ENCODE data around the gene VSIR.

VSIR gene

GRCh38 chr10:71763352-71764127, 9.8 kb downstream of the VSIR start:
- DNase-seq = no peak

DNA sequence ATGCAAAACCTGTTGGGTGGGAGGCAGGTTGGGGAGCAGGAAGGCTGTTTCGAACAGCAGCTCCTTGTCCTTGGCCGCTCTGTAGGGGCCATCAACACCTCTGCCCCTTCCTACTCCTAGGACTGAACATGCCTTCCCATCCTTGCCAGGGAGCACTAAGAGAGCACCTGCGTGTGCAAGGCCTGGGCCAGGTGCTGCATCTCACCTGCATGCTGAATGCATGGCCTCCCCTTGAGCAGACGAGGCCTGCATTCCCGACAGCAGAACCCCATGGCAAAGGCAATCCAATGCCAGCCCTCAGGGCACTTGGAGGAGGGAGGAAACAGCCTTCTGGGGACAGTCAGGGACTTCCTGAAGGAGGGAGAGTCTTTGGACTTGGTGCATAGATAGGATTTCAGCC, 11.0 kb downstream of the VSIR start:
- no peak for DNase-seq

- DNase-seq = no peak
Observed at GRCh38 chr10:71761541-71762113, 11.7 kb downstream of the VSIR start.

- no peak for DNase-seq
Observed at GRCh38 chr10:71761105-71761511, 12.2 kb downstream of the VSIR start.

- no peak for DNase-seq
Observed at GRCh38 chr10:71757399-71757922, 15.9 kb downstream of the VSIR start.

DNA sequence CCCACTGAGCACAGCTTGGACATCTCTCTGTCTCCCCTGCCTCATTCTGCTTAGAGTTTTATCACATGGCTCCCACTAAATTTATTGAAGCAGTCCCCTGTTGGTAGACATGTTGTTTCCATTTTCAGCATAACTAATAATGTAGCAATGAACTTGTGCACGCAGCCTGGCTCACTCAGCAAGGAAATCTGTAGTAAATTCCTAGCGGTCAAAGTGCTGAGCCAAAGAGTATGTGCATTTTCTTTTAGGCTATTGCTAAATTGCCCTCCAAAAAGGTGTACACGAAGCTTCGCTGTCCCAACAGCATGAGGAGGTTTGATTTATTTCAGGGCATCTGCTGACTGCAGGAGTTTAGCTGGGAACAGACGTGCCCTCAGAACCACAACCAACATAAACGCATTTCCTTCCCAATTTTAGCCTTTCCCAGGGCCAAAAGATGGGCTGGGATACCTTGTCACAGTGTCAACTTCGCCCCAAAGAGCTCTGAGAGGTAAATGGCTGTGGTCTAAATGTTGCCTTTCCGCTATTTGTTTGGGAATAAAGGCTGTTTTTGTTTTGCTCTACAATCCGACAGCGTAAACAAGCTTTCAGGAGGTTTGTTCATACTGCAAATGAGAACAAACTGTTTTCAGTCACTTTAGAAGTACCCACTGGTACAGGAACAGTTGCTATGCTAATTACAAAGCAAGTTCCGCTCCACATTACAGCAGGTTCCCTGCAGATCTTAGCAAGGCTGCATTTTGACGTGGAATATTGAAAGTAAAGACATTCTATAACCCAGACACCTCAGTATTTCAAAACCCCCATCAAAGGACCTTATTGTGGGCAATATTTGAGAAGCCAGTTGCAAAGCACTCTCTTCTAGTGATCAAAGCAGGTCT, 16.8 kb downstream of the VSIR start:
- DNase-seq = no peak

- no peak for DNase-seq
Observed at GRCh38 chr10:71755179-71755879, 18.0 kb downstream of the VSIR start.

DNA sequence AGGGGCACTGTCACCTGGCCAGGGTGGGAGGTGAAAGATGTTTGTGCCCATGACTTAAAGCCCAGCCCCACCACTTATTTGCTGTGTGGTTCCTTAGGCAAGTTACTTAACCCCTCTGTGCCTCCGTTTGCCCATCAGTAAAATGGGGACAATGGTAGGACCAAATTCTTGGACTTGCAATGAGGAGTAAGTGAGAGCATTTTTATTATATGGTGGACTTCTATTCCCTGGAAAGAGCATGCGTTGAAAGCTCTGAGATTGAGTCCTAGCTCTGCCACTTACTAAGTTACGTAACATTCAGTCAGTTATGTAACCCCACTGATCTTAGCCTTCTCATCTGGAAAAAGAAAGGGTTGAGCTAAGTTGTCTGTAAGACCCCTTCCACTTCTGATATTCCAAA, 18.8 kb downstream of the VSIR start:
- peak; percentile 67 for DNase-seq

DNA sequence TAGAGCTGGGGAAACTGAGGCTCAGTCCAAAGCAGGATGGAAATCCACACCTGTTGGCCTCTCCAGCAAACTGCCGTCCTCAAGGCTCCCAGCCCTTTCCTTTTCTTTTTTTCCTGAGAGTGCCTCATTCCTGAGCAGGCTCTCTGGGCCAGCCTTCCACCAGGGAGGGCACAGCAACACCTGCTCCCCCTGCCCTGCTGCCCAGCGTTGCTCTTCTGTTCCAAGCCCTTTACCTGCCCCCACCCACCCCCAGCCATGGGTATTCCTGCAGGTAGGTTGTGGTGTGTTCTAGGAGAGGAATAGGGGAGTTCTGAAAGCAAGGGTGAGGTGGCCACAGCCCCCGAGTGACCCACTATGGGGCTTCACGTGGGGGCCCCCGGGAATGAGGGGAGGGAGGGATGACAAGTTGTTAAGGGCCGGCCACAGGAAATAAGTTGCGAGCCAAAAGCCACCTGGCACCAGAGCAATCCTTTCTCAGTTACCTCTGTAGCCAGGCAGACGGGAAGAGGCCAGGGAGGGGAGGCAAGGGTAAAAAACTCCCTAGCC, 19.3 kb downstream of the VSIR start:
- no peak for DNase-seq

GRCh38 chr10:71753091-71753959, 20.0 kb downstream of the VSIR start:
- DNase-seq = peak; percentile 98

- DNase-seq = no peak
Observed at GRCh38 chr10:71752391-71753090, 20.8 kb downstream of the VSIR start.

GRCh38 chr10:71751515-71752224, 21.6 kb downstream of the VSIR start:
- DNase-seq = no peak

GRCh38 chr10:71750986-71751385, 22.3 kb downstream of the VSIR start:
- no peak for DNase-seq

DNA sequence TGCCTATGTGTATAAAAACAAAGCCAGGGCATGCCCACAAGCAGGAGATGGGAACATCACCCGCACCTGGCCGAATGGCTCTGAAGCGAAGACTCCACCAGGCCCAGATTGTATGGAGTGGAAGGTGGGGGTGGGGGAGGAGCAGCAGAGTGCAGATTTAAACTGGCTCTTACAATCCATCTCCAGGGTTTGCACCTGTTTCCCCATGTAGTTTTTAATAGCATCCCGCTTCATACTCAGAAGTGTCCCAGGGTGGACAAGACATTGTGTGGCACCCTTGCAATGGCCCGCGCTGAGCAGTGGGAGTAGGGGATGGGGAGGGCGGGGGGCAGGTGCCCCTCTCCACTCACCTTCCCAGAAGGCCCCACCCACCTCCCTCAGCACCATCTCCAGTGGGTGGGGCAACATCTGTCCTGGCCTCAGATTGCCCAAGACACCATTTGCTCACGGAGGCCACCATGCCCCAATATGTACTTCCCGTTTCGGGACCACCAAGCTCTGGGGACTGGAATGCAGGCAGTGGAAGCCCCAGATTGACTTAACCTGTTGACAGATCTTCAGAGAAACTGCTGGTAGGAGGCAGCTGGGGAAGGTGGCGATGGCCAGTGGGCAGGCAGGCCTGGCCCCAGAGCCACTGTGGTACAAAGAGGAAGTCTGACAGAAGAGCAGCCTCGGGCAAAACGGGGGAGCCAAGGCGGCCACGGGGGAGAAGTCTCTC, 23.0 kb downstream of the VSIR start:
- peak; percentile 81 to 82 for DNase-seq

GRCh38 chr10:71749396-71749795, 23.9 kb downstream of the VSIR start:
- DNase-seq = no peak

DNA sequence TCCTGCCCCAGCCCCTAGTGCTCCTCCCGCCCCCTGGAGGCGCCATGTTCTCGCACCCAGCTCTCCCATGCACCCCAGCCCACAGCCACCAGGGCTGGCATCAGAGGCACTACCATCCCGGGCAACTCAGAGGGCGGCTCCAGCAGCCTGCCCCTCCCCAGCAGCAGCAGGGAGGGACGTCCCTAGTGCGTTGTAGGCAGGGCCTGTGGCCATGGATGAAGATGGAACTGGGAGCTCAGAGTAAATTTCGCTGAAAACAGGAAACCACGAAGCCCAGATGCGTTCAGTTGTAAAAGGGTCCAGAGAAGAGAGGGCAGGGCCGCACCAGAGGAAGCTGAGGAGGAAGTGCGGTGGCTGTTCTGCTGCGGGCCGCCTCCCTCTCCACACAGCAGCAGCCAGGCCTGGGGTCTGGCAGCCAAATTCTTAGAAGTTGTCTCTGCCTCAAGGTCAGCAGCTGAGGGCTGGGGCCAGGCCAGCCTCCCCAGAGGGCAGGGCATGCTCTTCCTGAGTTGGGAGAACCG, 24.6 kb downstream of the VSIR start:
- peak; percentile 98 to 99 for DNase-seq

- DNase-seq = peak; percentile 63 to 69
Observed at GRCh38 chr10:71747551-71748523, 25.5 kb downstream of the VSIR start.

DNA sequence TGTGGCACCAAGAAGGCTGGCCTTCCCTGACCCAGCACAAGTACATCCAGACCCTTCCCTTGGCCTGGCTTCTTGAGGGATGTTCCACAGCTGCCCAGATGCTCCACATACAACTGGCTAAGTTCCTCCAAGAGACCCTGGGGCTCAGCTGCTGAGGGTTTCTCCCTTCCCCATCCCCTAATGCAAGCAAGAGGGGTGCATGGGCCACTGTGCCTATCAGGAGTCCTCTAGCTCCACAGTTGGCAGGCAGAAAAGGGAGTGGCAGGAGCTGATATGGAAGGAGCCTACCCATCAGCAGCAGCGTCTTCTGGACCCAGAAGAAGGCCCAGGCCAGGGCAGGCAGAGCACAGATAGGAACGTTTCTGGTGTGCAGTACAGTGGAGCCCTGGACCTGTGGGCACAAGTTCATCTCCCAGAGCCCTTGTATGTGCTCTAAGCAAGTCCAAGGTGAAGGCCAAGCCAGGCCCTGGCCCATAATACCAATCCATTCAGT, 26.2 kb downstream of the VSIR start:
- DNase-seq = no peak

Measured in AML-193 (cell line).